Testis (tissue), 5 donors: ENCODE results near the gene TOPBP1. TPM values are rescaled to one million over a fixed set of nuclear protein-coding genes. Genes with fewer than 3 reads are reported as not detected.

Experiments
- DNase-seq: peaks from one replicate; pipeline ENCODE4 v3.0.0-alpha.2; 2019
- H3K27ac ChIP-seq, 2 donors: fragments of 200-600 bp; sonication (generic); one replicate each; pipeline ENCODE4 v1.5.1; 2019
- H3K27me3 ChIP-seq: fragments of 200-600 bp; sonication (generic); one replicate; pipeline ENCODE4 v1.5.1; 2019
- H3K36me3 ChIP-seq: fragments of 200-600 bp; sonication (generic); one replicate; pipeline ENCODE4 v1.5.1; 2017; ENCODE audit warnings: low read depth; ENCODE audit errors: missing control alignments
- H3K4me1 ChIP-seq: fragments of 200-600 bp; sonication (generic); one replicate; pipeline ENCODE4 v1.5.1; 2019
- H3K4me3 ChIP-seq, 2 donors: fragments of 200-600 bp; sonication (generic); one replicate each; pipeline ENCODE4 v1.5.1; 2017 to 2019
- H3K9me3 ChIP-seq: fragments of 200-600 bp; sonication (generic); one replicate; pipeline ENCODE4 v1.5.1; 2017
- POLR2A ChIP-seq: fragments of 450-650 bp; IDR thresholded peaks from one replicate; pipeline ENCODE4 v1.6.1; 2017; ENCODE audit warnings: antibody characterized with exemption, mild to moderate bottlenecking, moderate library complexity
- WGBS, 2 donors: methylation state at CpG; one replicate each; pipeline ENCODE4 v1.1.5; 2018; 5-methylcytosine and 5-hydroxymethylcytosine counted together
- intact Hi-C: fragments of 100-400 bp; cut with DNase I; formaldehyde crosslinking; loops from one replicate; pipeline ENCODE4 v1.15.1; 2023; ENCODE audit warnings: low total_unique reads
- long read RNA-seq, 2 donors: transcript quantifications; one replicate each; lab custom pipeline, GENCODE V29; 2026
- polyA plus RNA-seq: library from polyadenylated mRNA; stranded (reverse); fragments of 350-450 nt; fragmentation: Illumina TruSeq; extraction: RNeasy Lipid Tissue Mini Kit (QIAGEN cat#74804); gene quantifications from one replicate; pipeline ENCODE4 v1.2.3, GENCODE V29; 2014; ENCODE audit warnings: low read depth, low replicate concordance; ENCODE audit not compliant: insufficient read depth
- total RNA-seq, 2 donors: library from RNA; depleted of rRNA; stranded (reverse); fragments of >200 nt; gene quantifications; one replicate each; pipeline ENCODE4 v1.2.3, GENCODE V29; 2016
- TF ChIP-seq, protein P1 (sequence below), 3 experiments: fragments of 450-650 bp in 2 of 3; fragments of 200-600 bp in 1 of 3; sonication (generic) in 1 of 3; IDR thresholded peaks; one replicate each; pipeline ENCODE4 v1.5.1; 2016 to 2019; ENCODE audit warnings: antibody characterized with exemption in 3 of 3, mild to moderate bottlenecking in 2 of 3, moderate library complexity in 1 of 3

Gene TOPBP1
- 10 to 100 TPM; 40.9 to 62.6 TPM for total RNA-seq
- polyA plus RNA-seq = 51.7 TPM
- long read RNA-seq, donor 1 = 0 reads
- long read RNA-seq, donor 2, full-length matches to known transcripts = 3 of 3 reads
- long read RNA-seq, donor 2, partial matches to known transcripts = 0 of 3 reads
- long read RNA-seq, donor 2, other reads (novel, unspliced or antisense) = 0 of 3 reads

DNA sequence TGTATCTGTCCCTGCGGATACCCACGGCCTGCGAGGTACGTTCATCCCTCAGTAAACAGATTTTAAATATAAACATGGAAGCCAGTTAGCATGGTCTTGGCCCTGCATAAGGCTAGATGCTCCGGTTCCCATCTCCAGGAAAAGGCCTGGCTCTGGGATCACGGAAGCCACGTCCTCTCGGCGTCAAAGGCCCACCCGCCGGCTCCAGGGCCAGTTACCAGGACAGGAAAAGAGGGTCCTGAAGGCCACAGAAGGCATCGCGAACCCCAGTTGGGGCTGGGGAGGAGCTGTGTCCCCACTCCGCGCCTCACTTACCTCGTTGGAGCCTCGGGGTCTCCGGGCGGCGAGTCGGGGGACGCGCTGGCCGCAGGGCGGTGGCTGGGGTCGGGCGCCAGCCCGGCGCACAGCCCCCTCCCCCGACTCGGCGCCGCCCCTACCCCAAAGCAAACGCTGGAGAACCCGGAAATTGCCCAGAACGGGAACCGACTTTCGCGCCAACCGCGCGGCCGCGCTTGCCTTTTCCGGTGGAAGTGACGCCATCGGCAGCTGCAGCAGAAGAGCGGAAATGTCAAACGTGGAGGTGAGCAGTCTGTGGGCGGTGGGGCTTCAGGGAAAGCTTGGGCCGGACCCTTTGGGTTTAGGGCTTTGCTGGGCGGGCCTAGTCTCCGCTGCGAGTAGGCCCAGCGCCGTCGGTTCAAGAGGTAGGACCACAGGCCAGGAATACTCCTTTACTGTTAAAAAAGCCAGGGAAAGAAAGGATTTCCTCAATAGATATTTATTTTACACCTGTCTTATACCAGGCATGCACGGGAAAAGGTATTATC lies at the start of gene TOPBP1:
Gene TOPBP1, minus strand, starts transcription at position 488 of the 824 bp plus-strand sequence. CDS start 814 bp downstream, outside the sequence.
- peak; percentile 90 for DNase-seq
- TF ChIP-seq, protein P1, sequence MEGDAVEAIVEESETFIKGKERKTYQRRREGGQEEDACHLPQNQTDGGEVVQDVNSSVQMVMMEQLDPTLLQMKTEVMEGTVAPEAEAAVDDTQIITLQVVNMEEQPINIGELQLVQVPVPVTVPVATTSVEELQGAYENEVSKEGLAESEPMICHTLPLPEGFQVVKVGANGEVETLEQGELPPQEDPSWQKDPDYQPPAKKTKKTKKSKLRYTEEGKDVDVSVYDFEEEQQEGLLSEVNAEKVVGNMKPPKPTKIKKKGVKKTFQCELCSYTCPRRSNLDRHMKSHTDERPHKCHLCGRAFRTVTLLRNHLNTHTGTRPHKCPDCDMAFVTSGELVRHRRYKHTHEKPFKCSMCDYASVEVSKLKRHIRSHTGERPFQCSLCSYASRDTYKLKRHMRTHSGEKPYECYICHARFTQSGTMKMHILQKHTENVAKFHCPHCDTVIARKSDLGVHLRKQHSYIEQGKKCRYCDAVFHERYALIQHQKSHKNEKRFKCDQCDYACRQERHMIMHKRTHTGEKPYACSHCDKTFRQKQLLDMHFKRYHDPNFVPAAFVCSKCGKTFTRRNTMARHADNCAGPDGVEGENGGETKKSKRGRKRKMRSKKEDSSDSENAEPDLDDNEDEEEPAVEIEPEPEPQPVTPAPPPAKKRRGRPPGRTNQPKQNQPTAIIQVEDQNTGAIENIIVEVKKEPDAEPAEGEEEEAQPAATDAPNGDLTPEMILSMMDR (IDR thresholded peaks at IDR 0.05) = no peak
- TF ChIP-seq POLR2A = no peak
- Histone ChIP-seq H3K4me1 (no peaks in the 10 kb centered on the region), H3K4me3 (peak within 1 kb of the TSS; percentile 70 to 88), H3K27ac (peak within 1 kb of the TSS; percentile 63 to 69), H3K36me3 (no peaks in the 10 kb centered on the region), H3K27me3 (no peaks in the 10 kb centered on the region), H3K9me3 (no peaks in the 10 kb centered on the region)
- intact Hi-C loops = no loop called here
- WGBS, 2 donors = 0 to 1% methylated on average over 29 to 54 of the region's 58 CpGs

DNA sequence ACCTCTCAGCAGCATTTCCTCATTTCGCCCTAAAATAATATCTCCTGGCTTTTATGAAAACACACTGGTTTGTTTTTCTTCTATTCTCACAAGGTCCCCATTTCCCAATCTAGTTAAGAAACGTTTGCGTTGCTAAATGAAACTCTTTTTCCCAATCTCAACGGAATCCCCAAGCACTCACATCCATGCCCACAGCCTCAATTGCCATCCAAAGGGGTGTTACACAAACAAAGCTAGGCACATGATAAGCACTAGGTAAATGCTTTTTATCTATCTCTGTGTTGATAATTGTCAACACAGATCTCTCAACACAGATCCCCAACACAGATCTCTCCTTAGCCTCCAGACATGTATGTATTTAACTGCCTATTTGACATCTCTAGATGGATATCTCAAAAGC lies 49.3 kb upstream of the TOPBP1 start:
- TF ChIP-seq POLR2A = no peak
- TF ChIP-seq, protein P1 (IDR thresholded peaks at IDR 0.05) = no peak
- no peaks in the 10 kb centered on the region for H3K4me1 ChIP-seq
- no peak for DNase-seq
- no peak overlapping the region for H3K27ac ChIP-seq
- no peak overlapping the region for H3K4me3 ChIP-seq
- no peaks in the 10 kb centered on the region for H3K36me3 ChIP-seq
- intact Hi-C loops = no loop called here
- no peaks in the 10 kb centered on the region for H3K9me3 ChIP-seq
- H3K27me3 ChIP-seq = no peaks in the 10 kb centered on the region
- 82 to 87% methylated on average over 4 of the region's 4 CpGs for WGBS, 2 donors

DNA sequence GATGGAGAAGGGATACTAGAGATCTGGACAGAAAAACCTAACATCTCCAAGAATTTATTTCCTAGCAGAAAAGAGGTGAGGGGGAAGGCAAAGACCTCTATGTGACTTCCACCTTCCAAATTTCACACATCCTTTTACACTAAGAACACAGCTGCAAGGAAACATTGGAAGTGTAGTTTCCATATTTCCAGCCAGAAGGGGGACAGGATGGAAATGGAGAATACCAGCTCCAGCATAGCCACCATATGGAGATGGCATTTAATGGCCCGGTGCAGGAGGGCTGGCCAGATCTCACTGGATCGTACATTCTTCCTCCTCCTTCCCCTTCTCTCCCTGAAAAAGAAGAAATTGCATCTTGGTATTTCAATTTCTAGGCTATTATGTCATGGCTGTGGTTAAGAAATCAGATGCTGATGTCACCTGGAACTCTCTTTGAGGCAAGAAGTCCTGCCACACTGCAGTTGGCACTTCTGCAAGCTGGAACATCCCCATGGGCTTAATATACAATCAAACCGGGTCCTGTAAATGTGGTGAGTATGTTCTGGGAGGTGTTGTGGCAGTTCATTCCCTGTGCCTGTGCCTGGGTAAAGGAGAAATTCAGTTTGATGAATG lies 47.5 kb upstream of the TOPBP1 start:
- intact Hi-C loops = no loop called here
- H3K4me3 ChIP-seq = no peak overlapping the region
- H3K36me3 ChIP-seq = no peaks in the 10 kb centered on the region
- no peaks in the 10 kb centered on the region for H3K9me3 ChIP-seq
- DNase-seq = no peak
- WGBS, 2 donors = 71 to 89% methylated on average over 2 to 3 of the region's 3 CpGs
- H3K27ac ChIP-seq = no peak overlapping the region
- TF ChIP-seq POLR2A = no peak
- TF ChIP-seq, protein P1 (IDR thresholded peaks at IDR 0.05) = no peak
- no peaks in the 10 kb centered on the region for H3K27me3 ChIP-seq
- H3K4me1 ChIP-seq = no peaks in the 10 kb centered on the region

DNA sequence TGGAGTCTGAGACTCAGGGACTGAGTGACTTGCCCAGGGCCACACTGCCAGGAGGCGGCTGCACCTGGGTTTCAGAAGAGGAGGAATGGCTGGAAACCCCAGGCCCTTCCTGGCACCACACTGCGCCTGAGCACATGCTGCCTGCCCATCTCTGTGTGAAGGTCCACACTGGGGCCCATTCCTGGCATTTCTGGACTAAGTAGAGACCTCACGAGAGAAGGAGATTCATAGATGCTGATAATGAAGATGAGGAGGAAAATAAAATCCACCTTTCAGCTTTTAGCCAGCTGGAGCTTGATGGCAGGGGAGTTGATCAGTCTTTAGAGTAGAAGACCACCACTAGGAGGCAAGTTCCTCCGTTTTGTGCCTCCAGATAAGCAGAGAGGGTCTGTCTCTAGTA lies 44.3 kb upstream of the TOPBP1 start:
- no peak overlapping the region for H3K4me3 ChIP-seq
- H3K4me1 ChIP-seq = no peaks in the 10 kb centered on the region
- H3K27me3 ChIP-seq = no peaks in the 10 kb centered on the region
- H3K27ac ChIP-seq = no peak overlapping the region
- TF ChIP-seq, protein P1 (IDR thresholded peaks at IDR 0.05) = no peak
- TF ChIP-seq POLR2A = no peak
- 87 to 92% methylated on average over 3 to 4 of the region's 4 CpGs for WGBS, 2 donors
- DNase-seq = no peak
- intact Hi-C loops = no loop called here
- no peaks in the 10 kb centered on the region for H3K36me3 ChIP-seq
- H3K9me3 ChIP-seq = no peaks in the 10 kb centered on the region
